H9 (cell line): Measurements from ENCODE around the gene TEX22. TPM values are rescaled to one million over a fixed set of nuclear protein-coding genes. Genes with fewer than 3 reads are reported as not detected.

Source experiments
- DNase-seq: peaks from one replicate; pipeline ENCODE4 v3.0.0-alpha.2; 2017
- H2AFZ ChIP-seq: one replicate; pipeline ENCODE4 v1.6.1; 2013; ENCODE audit warnings: mild to moderate bottlenecking, low read length, control low read depth, moderate library complexity
- H2AK5ac ChIP-seq: 2 replicates; pipeline ENCODE4 v1.6.1; 2013; ENCODE audit warnings: low read length, control low read depth, mixed read lengths; ENCODE audit not compliant: insufficient read length
- H2BK120ac ChIP-seq: one replicate; pipeline ENCODE4 v1.6.1; 2013; ENCODE audit warnings: low read depth, mild to moderate bottlenecking, low read length, control low read depth, inconsistent platforms; ENCODE audit not compliant: poor library complexity, severe bottlenecking
- H2BK12ac ChIP-seq: 2 replicates; pipeline ENCODE4 v1.6.1; 2013; ENCODE audit warnings: low read length, control low read depth, mixed read lengths, low read depth; ENCODE audit not compliant: insufficient read length
- H2BK15ac ChIP-seq: 2 replicates; pipeline ENCODE4 v1.6.1; 2013; ENCODE audit warnings: low read depth, low read length, control low read depth
- H2BK20ac ChIP-seq: one replicate; pipeline ENCODE4 v1.6.1; 2013; ENCODE audit warnings: low read depth, mild to moderate bottlenecking, low read length, control low read depth, inconsistent platforms; ENCODE audit not compliant: poor library complexity, severe bottlenecking
- H2BK5ac ChIP-seq: 2 replicates; pipeline ENCODE4 v1.6.1; 2013; ENCODE audit warnings: low read length, control low read depth, mixed read lengths; ENCODE audit not compliant: insufficient read length
- H3K14ac ChIP-seq: 2 replicates; pipeline ENCODE4 v1.6.1; 2013; ENCODE audit warnings: low read length, control low read depth; ENCODE audit not compliant: insufficient read depth
- H3K18ac ChIP-seq: 2 replicates; pipeline ENCODE4 v1.6.1; 2013; ENCODE audit warnings: low read depth, mild to moderate bottlenecking, mixed read lengths, low read length, control low read depth; ENCODE audit not compliant: insufficient read length
- H3K23ac ChIP-seq: 2 replicates; pipeline ENCODE4 v1.6.1; 2013; ENCODE audit warnings: low read length, control low read depth, mixed read lengths, low read depth; ENCODE audit not compliant: insufficient read length
- H3K23me2 ChIP-seq: 2 replicates; pipeline ENCODE4 v1.6.1; 2013; ENCODE audit warnings: low read depth, mild to moderate bottlenecking, mixed read lengths, low read length, control low read depth; ENCODE audit not compliant: insufficient read length, poor library complexity, severe bottlenecking
- H3K27ac ChIP-seq: 2 replicates; pipeline ENCODE4 v1.5.1; 2013; ENCODE audit warnings: low read length, control low read depth, mixed read lengths, low read depth; ENCODE audit not compliant: insufficient read length
- H3K27me3 ChIP-seq: 2 replicates; pipeline ENCODE4 v1.6.1; 2013; ENCODE audit warnings: low read length, control low read depth, inconsistent platforms; ENCODE audit not compliant: insufficient read depth
- H3K4ac ChIP-seq: 2 replicates; pipeline ENCODE4 v1.6.1; 2013; ENCODE audit warnings: low read depth, mild to moderate bottlenecking, control low read depth, inconsistent platforms, low read length, moderate library complexity
- H3K4me1 ChIP-seq: 2 replicates; pipeline ENCODE4 v1.6.1; 2013; ENCODE audit warnings: low read length, control low read depth, inconsistent platforms; ENCODE audit not compliant: insufficient read depth
- H3K4me2 ChIP-seq: 2 replicates; pipeline ENCODE4 v1.6.1; 2013; ENCODE audit warnings: low read length, control low read depth, mixed read lengths; ENCODE audit not compliant: insufficient read length, insufficient read depth
- H3K56ac ChIP-seq: 2 replicates; pipeline ENCODE4 v1.6.1; 2013; ENCODE audit warnings: low read depth, mild to moderate bottlenecking, mixed read lengths, low read length, control low read depth; ENCODE audit not compliant: insufficient read length
- H3K79me1 ChIP-seq: 2 replicates; pipeline ENCODE4 v1.6.1; 2013; ENCODE audit warnings: low read depth, mild to moderate bottlenecking, moderate library complexity, low read length, control low read depth, inconsistent platforms; ENCODE audit not compliant: insufficient read depth, poor library complexity, severe bottlenecking
- H3K79me2 ChIP-seq: 2 replicates; pipeline ENCODE4 v1.6.1; 2013; ENCODE audit warnings: low read length, control low read depth, inconsistent platforms; ENCODE audit not compliant: insufficient read depth
- H3K9ac ChIP-seq: 2 replicates; pipeline ENCODE4 v1.6.1; 2013; ENCODE audit warnings: low read length, control low read depth, mixed read lengths; ENCODE audit not compliant: insufficient read length; ENCODE audit errors: extremely low read depth
- H3K9me3 ChIP-seq: one replicate; pipeline ENCODE4 v1.6.1; 2013; ENCODE audit warnings: low read depth, low read length, inconsistent platforms; ENCODE audit not compliant: control insufficient read depth
- H3T11ph ChIP-seq: one replicate; pipeline ENCODE4 v1.6.1; 2013; ENCODE audit warnings: mild to moderate bottlenecking, low read length, control low read depth, inconsistent platforms
- H4K20me1 ChIP-seq: one replicate; pipeline ENCODE4 v1.6.1; 2013; ENCODE audit not compliant: control insufficient read depth, insufficient read length, insufficient read depth
- H4K5ac ChIP-seq: 2 replicates; pipeline ENCODE4 v1.6.1; 2013; ENCODE audit warnings: low read depth, mild to moderate bottlenecking, mixed read lengths, low read length, control low read depth; ENCODE audit not compliant: insufficient read length
- H4K8ac ChIP-seq: replicated peaks from 2 replicates; pipeline ENCODE4 v1.6.1; 2013; ENCODE audit warnings: low read length, control low read depth, mixed read lengths, low read depth; ENCODE audit not compliant: insufficient read length
- H4K91ac ChIP-seq: 2 replicates; pipeline ENCODE4 v1.6.1; 2013; ENCODE audit warnings: low read depth, mild to moderate bottlenecking, moderate library complexity, mixed read lengths, low read length, control low read depth; ENCODE audit not compliant: insufficient read length
- H3K27ac Mint-ChIP-seq, 3 experiments: 2 replicates in 2 of 3; 3 replicates in 1 of 3; pipeline ENCODE4 v1.8.0; 2020 to 2021; ENCODE audit warnings: mixed read lengths in 3 of 3, mild to moderate bottlenecking in 1 of 3, moderate library complexity in 1 of 3
- H3K27me3 Mint-ChIP-seq: 2 replicates; pipeline ENCODE4 v1.8.0; 2021; ENCODE audit warnings: low read depth, mild to moderate bottlenecking, moderate library complexity, mixed read lengths
- H3K36me3 Mint-ChIP-seq, 3 experiments: 2 replicates in 2 of 3; 3 replicates in 1 of 3; pipeline ENCODE4 v1.8.0; 2020 to 2021; ENCODE audit warnings: low read depth in 3 of 3, mixed read lengths in 3 of 3; ENCODE audit not compliant: insufficient read depth in 1 of 3
- H3K4me1 Mint-ChIP-seq, 2 experiments: 2 replicates each; pipeline ENCODE4 v1.8.0; 2020; ENCODE audit warnings: mixed read lengths in 2 of 2
- H3K4me3 Mint-ChIP-seq, 2 experiments: 2 replicates in 1 of 2; 3 replicates in 1 of 2; pipeline ENCODE4 v1.8.0; 2020 to 2021; ENCODE audit warnings: mild to moderate bottlenecking in 2 of 2, mixed read lengths in 2 of 2, moderate library complexity in 1 of 2
- H3K9me3 Mint-ChIP-seq, 2 experiments: 2 replicates in 1 of 2; 3 replicates in 1 of 2; pipeline ENCODE4 v1.8.0; 2020; ENCODE audit warnings: mild to moderate bottlenecking in 2 of 2, mixed read lengths in 2 of 2, moderate library complexity in 1 of 2
- WGBS: extraction: QIAGEN DNeasy Blood & Tissue Kit; methylation state at CpG from one replicate; pipeline ENCODE4 v1.1.7; 2013; ENCODE audit warnings: missing lambda C conversion rate, low lambda C conversion rate, mixed read lengths; ENCODE audit not compliant: insufficient read length; ENCODE audit errors: extremely low coverage; 5-methylcytosine and 5-hydroxymethylcytosine counted together
- total RNA-seq: library from RNA; stranded (reverse); gene quantifications from 2 replicates; pipeline ENCODE4 v1.2.1, GENCODE V29; 2021
- TF ChIP-seq, protein P1 (sequence below): fragments of 200-600 bp; sonication (generic); conservative IDR thresholded peaks from 3 replicates; pipeline ENCODE4 v1.8.0; 2021; ENCODE audit warnings: antibody characterized with exemption, mild to moderate bottlenecking

The TEX22 gene
- total RNA-seq, 1 experiment from 2014 or later = 0.83 TPM

DNA sequence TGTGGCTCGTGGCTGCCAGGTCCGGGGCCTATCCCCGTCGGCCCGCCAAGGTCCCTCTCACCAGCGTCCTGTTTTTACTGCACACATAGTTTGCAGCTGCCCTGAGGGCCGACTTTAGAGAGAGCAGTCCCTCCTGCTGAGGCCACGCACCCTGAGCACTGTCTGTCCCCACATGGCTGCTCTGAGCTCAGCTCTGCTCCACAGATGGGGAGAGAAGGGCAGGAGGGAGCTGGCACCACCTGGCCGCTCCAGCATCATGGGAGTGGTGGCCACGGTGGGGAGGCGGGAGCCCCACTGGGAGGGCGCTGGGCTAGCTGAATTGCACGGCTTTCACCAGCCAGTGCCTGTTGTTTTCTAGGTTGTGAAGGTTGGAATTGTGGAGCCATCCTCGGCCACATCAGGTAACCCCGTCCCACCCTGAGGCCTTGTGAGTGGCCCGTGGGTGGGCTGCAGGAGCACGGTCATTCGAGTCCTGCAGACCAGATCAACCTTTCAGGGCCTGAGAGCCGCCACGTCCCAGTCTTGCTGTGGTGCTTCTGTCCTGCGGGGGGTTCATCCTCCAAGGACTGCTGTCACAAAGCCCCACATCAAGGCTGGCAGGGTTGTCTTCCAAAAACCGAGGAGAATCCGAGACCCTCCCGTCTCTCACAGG, 7.4 kb upstream of the TEX22 start:
- H3K56ac ChIP-seq = no peak overlapping the region
- no peak overlapping the region for H3K4ac ChIP-seq
- H3K79me2 ChIP-seq = no peaks in the 10 kb centered on the region
- H3K27ac ChIP-seq = no peak overlapping the region
- Mint-ChIP-seq H3K4me1 (no peaks in the 10 kb centered on the region), H3K36me3 (peaks cover 2 to 8% (median 7%) of the 10 kb centered on the region in 3 experiments; a peak in 5 of 7 replicates), H3K27me3 (peaks cover 1% of the 10 kb centered on the region; the same call in 1 of the 2 replicates), H3K27ac (no peak overlapping the region), H3K4me3 (no peak overlapping the region), H3K9me3 (no peaks in the 10 kb centered on the region)
- no peak overlapping the region for H2BK5ac ChIP-seq
- no peaks in the 10 kb centered on the region for H3K79me1 ChIP-seq
- no peaks in the 10 kb centered on the region for H3K4me1 ChIP-seq
- no peak overlapping the region for H2BK20ac ChIP-seq
- peak overlapping the region; percentile 16 for H4K91ac ChIP-seq
- H2AK5ac ChIP-seq = no peak overlapping the region
- no peak overlapping the region for H4K5ac ChIP-seq
- no peaks in the 10 kb centered on the region for H3K27me3 ChIP-seq
- H2AFZ ChIP-seq = no peak overlapping the region
- H3K9me3 ChIP-seq = no peaks in the 10 kb centered on the region
- no peak overlapping the region for H3K9ac ChIP-seq
- no peak overlapping the region for H3K18ac ChIP-seq
- no peak overlapping the region for H3K23ac ChIP-seq
- H3T11ph ChIP-seq = no peak overlapping the region
- no peaks in the 10 kb centered on the region for H3K23me2 ChIP-seq
- TF ChIP-seq, protein P1, sequence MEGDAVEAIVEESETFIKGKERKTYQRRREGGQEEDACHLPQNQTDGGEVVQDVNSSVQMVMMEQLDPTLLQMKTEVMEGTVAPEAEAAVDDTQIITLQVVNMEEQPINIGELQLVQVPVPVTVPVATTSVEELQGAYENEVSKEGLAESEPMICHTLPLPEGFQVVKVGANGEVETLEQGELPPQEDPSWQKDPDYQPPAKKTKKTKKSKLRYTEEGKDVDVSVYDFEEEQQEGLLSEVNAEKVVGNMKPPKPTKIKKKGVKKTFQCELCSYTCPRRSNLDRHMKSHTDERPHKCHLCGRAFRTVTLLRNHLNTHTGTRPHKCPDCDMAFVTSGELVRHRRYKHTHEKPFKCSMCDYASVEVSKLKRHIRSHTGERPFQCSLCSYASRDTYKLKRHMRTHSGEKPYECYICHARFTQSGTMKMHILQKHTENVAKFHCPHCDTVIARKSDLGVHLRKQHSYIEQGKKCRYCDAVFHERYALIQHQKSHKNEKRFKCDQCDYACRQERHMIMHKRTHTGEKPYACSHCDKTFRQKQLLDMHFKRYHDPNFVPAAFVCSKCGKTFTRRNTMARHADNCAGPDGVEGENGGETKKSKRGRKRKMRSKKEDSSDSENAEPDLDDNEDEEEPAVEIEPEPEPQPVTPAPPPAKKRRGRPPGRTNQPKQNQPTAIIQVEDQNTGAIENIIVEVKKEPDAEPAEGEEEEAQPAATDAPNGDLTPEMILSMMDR = no peak
- H4K8ac ChIP-seq = no peak overlapping the region
- H4K20me1 ChIP-seq = no peaks in the 10 kb centered on the region
- H2BK12ac ChIP-seq = no peak overlapping the region
- WGBS = no CpG with 5 or more reads among the region's 24 CpGs
- no peak overlapping the region for H3K4me2 ChIP-seq
- H2BK120ac ChIP-seq = no peak overlapping the region
- no peak overlapping the region for H2BK15ac ChIP-seq
- no peak for DNase-seq
- no peak overlapping the region for H3K14ac ChIP-seq
